Panc1 (cell line): ENCODE measurements around the gene WDR82.

Experiments
- CTCF ChIP-seq: fragments of 450-650 bp; IDR thresholded peaks from 2 replicates; pipeline ENCODE4 v1.5.1; 2017; ENCODE audit warnings: mild to moderate bottlenecking
- POLR2AphosphoS5 ChIP-seq: IDR thresholded peaks from 2 replicates; pipeline ENCODE4 v1.6.1; 2012; ENCODE audit warnings: mild to moderate bottlenecking, low read depth, low read length, moderate library complexity

GRCh38 chr3:52305926-52306325 is 27.5 kb upstream of the WDR82 start:
- TF ChIP-seq POLR2AphosphoS5, result no peak
- TF ChIP-seq CTCF, result no peak
